ENCODE data around the gene ALCAM.

DNA sequence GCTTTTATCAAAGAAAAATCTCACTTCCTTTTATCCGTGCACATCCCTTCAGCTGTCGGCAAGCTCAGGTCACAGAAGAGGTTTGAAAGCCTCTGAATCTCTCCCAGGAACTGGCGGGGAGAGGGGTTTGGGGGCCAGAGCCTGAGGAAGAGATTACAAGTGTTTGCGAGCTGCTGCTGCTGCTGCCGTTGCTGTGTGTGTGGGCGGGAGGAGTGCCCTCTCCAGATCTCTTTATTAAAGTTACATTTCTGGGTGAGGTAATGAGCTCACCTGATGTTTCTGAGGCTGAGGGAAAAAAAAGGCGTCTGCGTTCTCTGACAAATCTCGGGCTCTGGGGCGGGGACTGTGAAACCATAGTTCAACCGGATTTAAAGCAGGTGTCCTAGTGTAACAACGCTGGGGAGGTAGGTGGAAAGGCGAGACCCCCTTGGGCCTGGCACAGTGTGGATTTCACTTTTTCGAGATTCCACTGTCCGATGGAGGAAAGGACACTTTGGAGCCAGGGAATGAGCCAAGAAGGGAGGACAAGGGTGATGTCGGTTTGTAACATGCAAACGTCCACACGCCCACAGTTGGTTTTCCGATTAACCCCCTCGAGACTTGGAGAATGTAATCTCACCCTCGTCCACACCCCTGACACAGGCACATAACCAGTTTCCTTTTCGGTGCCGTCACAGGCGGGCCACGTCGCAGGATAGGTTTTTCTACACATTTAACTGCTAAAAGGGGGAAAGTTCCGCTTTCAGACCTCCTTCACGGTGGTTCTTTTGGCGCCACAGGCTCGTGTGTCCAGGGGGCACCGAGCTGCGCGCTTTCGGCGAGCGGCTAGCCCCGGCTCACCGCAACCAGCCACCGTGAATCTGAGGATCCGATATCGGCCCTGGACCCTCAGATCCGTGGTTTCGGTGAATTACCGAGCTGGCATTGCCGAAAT, 2.1 kb downstream of the ALCAM start:
- TF ChIP-seq, protein P1, sequence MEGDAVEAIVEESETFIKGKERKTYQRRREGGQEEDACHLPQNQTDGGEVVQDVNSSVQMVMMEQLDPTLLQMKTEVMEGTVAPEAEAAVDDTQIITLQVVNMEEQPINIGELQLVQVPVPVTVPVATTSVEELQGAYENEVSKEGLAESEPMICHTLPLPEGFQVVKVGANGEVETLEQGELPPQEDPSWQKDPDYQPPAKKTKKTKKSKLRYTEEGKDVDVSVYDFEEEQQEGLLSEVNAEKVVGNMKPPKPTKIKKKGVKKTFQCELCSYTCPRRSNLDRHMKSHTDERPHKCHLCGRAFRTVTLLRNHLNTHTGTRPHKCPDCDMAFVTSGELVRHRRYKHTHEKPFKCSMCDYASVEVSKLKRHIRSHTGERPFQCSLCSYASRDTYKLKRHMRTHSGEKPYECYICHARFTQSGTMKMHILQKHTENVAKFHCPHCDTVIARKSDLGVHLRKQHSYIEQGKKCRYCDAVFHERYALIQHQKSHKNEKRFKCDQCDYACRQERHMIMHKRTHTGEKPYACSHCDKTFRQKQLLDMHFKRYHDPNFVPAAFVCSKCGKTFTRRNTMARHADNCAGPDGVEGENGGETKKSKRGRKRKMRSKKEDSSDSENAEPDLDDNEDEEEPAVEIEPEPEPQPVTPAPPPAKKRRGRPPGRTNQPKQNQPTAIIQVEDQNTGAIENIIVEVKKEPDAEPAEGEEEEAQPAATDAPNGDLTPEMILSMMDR (IDR thresholded peaks at IDR 0.05) = no peak
- TF ChIP-seq POLR2AphosphoS5 (IDR thresholded peaks at IDR 0.05) (no peak), POLR2A (IDR thresholded peaks at IDR 0.05) (peak in 1 of 2 donors; percentile 11), EP300 (IDR thresholded peaks at IDR 0.05) (no peak)
